GM19372 (cell line): Measurements from ENCODE around the gene WNT16.
"Not testable (repeated sequence)": the region's sequence is repeated elsewhere in the genome, so short reads cannot be mapped to it uniquely, and the experiment has no call there.

ENCODE experiments used
- ATAC-seq: cut with Tn5 transposase; IDR thresholded peaks from one replicate; pipeline ENCODE4 v1.9.1; 2021; ENCODE audit warnings: mild to moderate bottlenecking, low read depth, moderate library complexity; ENCODE audit not compliant: unreplicated experiment

Gene WNT16

DNA sequence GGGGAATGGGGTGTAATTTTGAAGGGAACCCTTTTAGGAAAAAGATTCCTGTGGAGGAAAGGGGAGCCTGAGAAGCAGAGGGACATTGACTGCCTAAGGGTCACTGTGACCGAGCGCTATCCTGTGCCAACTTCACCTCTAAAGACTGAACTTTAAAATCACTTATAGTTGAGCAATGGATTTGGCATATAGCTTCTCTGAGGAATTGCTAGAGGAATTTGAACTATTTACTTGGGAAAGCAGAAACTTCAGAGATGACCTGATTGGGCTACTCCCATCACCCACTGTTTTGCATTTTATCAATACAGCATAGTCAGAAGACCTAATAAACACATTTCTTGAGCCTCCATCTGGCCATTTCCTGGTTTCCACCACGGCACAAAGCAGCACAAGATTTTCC is 23.7 kb upstream of the WNT16 start:
- no peak for ATAC-seq

DNA sequence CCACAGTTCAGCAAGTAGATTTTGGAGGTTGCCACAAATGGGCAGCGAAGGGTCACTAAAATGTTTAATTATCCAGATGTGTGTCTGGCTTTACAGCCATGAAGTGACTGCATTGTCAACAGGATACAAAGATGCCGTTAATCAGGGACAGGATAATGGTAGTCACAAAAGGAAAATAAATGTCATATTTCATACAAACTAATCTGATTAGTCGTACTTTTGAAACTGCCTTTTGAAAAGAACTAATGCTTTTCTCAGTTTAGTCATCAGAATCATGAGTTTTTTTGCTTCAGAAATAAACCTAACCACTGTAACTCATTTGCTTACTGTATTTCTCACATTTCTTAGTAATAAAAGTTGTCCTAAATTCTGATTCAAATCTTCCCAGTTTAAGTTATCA is 22.2 kb upstream of the WNT16 start:
- ATAC-seq: no peak

DNA sequence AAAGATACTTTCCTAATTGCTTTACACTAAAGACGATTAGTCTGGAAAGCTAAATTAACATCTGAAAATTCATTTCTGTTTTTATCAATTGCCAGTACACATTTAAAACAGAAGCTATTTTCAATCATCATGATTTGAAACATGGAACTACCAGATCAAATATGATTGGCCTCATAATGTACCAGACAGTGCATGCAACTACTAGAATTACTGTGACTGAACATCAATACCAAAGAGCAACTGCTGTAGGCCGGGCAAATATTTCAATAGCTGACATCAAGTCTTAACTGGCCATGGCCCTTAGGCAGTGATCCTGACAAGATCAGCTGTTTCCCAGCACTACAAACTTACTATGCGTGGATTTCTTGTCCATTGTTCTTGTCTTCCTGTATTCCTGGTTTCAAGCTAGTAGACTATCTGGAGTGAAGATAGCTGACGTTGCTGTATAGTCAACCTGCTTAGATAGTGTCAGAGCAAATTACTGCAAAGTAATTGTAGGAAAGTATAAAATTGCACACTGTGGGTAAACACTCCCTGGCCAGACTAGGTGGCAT is 21.7 kb upstream of the WNT16 start:
- ATAC-seq: no peak

DNA sequence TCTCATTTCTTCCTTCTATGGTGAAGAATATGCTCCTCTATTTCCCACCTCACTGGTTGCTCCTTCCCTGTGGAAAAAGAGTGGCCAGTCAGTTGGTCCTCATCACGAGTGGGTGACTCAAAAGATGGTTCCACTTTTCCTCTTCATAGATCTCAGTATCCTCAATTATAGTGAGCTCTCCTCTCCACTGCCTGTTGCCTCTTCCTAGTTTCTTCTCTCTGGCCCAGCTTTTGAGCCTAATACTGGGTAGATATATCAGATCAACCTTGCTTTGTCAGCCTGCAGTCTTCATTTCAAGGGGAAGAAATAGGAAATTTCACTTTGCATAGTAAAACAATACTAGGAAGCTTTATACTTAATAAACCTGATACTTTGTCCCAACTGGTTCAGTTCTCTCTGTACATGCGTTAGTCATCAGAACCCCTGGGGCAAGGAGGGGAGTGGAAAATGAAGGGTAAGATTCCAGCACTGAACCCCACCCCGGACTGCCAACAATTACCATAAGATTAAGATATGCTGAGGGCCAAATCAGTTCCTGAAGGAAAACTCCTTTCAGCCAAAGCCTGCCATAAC is 15.5 kb upstream of the WNT16 start:
- peak; percentile 5 for ATAC-seq

DNA sequence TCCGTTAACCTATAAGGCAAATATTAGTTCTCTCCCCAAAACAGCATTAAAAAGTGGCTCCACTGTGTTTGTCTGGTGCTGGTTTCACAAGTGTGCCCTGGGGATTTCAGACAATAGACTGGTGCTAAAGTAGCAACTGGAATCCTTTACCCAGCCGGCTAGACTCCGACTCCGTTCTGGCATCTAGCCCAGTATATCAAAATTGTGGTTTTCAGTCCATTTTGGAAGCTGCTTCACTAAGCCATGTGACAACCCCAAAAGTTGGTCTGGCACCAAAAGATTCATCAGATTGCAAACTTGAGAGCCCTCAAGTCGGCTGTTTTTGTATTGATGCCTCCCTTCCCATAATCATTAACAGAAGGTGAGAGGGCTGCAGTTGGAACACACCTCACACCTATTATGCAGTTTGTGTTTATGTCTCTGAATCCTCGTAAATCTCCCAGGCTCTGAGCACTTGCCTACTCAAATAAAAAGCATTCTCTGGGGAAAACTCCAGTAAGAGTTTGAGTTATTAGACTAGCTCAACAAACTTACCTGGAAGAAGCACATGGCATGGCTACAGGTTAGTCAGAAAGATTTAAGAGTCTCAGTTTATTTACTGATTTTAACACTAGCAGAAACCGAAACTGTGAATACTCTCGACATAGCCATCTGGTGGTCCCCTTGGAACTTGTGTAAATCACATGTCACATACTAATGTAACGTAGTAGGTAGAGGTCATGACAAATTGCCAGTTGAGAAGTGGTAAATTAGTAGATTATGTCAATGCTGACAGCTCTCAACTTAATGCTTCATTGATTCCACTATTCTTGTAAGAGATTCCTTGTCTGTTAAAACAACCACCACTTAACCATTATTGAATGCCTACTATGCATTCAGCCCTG is 14.8 kb upstream of the WNT16 start:
- ATAC-seq: peak; percentile 82

DNA sequence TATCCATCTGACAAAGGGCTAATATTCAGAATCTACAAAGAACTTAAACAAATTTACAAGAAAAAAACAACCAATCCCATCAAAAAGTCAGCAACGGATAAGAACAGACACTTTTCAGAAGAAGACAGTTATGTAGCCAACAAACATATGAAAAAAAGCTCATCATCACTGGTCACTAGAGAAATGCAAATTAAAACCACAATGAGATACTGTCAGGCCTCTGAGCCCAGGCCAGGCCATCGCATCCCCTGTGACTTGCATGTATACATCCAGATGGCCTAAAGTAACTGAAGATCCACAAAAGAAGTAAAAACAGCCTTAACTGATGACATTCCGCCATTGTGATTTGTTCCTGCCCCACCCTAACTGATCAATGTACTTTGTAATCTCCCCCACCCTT is 13.6 kb upstream of the WNT16 start:
- not testable (repeated sequence) for ATAC-seq

DNA sequence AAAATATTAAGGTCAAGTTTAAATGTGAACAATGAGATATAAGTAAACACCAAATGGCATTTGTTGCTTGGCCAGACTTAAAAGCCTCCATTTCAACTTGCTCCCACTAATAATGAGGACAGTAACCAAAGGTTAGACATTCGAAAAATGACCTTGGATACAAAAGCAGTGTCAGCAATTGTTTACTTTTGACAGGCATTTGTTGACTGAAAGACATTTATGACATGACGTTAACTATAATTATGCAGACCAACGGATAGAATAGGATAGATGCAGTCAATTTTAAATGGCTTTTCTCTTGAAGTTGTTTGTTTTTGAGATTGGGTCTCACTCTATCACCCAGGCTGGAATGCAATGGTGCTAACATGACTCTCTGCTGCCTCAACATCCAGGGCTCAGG is 6.3 kb upstream of the WNT16 start:
- ATAC-seq: no peak

DNA sequence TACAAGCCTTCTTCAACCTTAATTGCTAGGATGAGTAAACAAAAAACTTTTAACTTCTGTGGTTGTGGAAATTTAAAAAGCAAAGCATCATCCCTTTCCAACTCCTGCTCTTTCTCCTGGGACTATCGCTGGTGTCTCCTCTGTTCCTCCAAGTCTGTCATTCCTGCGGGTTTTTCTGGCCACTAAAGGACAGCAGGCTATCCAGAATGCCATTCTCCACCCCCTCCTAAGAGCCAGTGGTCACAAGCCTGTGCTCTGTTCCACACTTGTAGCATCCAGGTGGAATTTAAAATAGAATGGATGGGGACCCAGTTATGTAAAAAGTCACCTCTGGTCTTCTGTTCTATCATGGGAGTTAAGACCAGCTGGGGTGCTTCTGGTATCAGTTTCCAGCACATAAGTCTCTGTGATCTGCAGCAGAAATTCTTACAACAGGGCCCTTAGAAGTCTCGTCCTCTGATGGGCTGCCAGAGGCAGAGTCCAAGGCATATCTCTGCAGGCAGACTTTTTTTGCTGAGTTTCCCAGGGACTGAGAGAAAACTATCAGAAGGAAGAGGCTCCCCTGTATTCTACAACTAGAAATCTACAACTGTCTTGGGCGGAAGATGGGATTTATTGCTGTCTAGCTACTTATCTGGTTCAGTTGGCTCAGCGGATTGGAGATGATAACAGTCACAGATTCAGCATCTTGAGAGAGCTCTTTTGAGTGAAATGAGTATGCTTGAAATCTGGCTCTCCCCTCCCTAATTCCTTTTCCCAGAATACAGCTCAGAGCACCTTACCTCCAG is 5.1 kb upstream of the WNT16 start:
- no peak for ATAC-seq

DNA sequence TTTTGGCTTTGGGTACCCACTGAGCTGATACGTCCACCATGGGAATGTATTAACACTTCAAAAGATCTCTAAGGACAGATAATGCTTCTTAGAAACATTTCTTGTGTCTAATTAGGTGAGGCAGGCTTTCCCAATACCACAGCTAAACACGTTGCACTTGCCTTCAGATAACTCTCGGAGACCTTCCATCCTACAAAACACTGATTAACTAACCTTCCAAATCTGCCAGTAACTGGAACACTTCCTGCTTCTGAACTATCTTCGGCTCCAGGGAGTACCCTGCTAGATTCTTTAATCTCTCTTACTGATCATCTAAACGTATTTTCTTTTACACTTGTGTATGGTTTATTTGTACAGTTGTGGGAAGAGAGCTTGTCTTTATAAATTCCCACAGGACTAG is 1.1 kb upstream of the WNT16 start:
- no peak for ATAC-seq

DNA sequence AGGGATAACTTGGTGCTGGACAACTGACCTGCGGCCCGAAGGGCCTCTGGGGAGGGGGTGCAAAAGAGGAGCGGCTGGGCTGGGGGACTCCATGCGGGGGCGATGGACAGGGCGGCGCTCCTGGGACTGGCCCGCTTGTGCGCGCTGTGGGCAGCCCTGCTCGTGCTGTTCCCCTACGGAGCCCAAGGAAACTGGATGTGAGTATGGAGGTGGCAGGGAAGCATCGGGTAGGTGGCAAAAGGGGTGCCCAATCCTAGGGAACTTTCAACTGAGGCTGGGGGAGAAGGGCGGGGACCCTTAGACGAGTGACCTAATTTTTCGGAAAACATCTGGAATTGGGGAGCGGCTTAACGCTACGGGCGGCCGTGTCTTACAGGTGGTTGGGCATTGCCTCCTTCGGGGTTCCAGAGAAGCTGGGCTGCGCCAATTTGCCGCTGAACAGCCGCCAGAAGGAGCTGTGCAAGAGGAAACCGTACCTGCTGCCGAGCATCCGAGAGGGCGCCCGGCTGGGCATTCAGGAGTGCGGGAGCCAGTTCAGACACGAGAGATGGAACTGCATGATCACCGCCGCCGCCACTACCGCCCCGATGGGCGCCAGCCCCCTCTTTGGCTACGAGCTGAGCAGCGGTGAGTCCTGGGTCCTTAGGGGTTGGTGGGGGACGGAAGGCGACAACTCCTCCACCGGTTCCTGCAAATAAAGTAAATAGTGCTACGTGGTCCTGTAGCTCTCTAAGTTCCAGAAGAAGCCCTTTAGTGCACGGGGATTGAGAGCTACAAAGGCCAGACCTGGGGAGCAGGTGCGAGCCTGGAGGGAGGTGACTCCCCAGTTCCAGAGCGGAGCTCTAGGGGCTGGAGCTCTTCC is 622 bp downstream of the WNT16 start:
- peak; percentile 48 for ATAC-seq

DNA sequence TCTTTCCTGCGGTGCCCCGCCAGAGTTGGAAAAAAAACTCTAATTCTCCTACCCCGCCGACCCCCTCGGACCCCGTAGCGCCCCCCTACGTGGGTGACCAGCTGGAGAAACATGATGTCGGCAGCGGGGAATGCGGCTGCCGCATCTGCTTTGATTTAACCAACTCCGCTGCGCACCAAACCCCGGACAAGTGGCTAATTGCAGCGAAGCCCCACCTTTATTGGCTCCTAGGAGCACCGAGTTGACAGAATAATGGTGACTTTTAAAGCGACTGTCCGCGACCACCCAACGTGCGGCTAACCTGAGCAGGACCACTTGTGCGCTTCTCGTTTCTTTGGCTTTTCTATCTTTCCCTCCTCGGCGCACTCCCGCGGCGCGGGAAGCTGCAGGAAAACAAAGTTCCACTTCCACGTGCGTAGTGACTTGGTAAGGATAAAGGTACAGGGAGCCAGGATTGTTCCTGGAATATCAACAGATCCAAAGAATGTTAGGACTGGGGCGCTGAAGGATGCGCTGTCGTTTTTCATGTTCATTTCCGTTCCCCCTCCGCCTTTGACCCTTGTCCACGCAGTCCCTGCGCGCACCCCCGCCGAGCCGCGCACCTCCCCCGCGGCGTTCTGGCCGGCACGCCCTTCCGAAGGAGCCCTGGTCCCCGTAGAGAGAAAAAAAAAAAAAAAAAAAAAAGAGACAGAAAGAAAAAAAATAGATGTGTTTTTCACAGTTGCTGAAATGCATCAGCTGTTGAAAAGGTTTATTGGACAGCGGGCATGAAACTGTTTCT is 1.4 kb downstream of the WNT16 start:
- ATAC-seq: peak; percentile 35

DNA sequence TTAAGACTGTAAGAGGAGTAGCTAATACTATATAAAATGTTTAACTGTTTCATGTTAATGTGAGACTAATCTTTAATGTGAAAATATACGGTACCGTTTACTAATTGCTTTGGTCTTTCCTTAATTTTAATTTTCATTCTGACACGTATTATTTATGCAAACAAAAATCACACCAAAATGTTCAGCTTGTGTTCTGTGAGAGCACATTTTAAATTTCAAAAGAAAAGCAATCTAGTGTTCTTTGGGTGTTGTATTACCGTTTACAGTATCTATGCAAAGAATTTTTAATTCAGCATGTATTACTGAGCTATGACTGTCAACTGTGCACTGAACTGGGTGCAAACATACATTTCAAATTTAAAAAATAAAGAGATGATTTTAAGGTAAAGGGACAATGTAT is 2.2 kb downstream of the WNT16 start:
- no peak for ATAC-seq

DNA sequence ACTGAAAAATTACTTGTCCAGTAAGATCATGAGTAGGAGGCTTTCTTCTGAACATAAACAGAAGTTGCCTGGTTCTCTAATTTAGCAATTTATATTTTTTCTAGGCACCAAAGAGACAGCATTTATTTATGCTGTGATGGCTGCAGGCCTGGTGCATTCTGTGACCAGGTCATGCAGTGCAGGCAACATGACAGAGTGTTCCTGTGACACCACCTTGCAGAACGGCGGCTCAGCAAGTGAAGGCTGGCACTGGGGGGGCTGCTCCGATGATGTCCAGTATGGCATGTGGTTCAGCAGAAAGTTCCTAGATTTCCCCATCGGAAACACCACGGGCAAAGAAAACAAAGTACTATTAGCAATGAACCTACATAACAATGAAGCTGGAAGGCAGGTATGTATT is 2.8 kb downstream of the WNT16 start:
- ATAC-seq: no peak

DNA sequence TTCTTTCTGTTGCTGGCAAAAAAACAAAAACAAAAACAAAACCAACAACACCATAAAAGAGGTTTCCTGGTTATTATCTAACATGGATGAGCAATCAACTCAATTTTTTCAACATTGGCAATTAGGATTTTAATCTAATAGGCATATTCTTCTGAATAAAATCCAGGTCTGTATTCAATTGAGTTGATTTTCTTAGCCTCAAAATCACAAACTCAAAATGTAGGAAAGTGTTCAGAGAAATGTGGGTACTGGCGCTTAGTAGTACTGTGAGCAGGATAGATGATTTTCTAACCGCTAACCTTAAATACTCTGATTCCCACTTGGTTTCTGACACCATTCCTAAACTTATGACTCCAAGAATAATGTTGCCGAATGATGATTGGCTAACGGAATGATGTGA is 5.6 kb downstream of the WNT16 start:
- no peak for ATAC-seq

DNA sequence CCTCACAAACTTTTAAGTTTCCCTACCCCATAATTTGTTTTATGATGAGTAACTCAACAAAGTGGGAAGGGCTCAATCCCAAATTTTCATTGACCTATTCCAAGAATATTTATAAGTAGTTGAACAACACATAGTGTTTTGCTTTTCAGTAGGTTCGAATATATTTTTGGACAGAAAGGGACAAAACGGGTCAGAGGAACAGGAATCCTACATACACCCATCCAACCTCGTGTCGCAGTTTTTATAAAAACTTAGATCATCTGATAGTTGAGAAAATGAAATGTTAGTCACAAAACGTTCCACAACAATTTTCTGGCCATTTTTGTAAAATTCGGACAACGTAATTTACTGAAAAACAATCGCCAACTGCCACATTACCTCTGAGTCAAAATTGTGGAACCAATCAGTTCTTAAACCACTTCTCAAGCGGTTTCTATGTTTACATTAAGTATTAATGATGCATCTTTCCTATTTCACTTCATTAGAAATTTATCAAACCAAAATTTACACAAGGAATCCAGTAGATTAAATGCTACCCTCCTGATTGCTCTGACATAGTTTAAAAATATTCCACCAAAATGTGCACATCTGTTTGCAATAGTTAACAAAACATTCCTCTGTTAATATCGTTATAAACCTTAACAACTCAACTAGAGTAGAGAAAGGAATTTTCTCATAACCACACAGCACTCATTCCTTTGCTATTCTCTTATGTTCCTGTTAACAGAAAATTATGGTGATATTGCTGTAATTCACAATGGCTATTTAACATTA is 6.3 kb downstream of the WNT16 start:
- no peak for ATAC-seq

DNA sequence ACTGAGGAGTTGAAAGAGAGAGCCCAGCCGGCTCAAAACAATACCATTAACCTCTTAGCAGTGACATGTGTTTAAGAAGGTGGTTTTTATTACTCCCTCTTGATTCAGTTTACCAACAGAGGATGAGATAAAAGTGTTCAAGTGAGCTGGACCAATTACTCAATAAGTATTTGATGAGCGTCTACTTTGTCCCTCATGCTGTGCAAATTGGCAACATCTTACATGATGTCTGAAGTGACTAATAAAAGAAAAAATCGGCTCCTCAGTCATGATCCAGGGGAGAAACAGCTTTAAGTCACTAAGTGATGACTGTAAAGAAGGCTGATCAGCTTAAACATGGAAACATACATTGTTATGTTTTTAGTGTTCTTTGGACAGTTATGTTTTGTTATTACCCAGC is 7.8 kb downstream of the WNT16 start:
- no peak for ATAC-seq

DNA sequence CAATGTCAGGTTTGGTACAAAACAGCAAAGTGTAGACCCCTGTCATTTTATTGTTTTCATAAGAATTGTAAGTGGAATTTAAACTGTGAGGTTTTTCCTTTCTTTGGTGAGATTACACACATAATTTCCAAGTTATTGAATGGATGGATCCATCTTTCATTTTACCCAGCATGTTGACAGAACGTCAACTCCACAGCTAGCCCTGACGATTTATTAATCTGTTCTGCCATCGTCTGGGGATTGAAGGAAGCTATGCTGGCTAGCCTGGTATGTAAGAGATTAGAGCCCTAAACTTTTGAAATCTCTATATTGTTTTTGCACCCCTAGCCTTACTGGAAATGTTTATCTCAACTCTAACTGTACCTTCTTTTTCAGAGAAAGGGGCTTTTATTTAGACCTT is 8.6 kb downstream of the WNT16 start:
- no peak for ATAC-seq

DNA sequence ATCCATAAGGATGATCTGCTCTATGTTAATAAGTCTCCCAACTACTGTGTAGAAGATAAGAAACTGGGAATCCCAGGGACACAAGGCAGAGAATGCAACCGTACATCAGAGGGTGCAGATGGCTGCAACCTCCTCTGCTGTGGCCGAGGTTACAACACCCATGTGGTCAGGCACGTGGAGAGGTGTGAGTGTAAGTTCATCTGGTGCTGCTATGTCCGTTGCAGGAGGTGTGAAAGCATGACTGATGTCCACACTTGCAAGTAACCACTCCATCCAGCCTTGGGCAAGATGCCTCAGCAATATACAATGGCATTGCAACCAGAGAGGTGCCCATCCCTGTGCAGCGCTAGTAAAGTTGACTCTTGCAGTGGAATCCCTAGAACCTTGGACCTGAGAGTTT is 10.3 kb downstream of the WNT16 start:
- ATAC-seq: no peak

DNA sequence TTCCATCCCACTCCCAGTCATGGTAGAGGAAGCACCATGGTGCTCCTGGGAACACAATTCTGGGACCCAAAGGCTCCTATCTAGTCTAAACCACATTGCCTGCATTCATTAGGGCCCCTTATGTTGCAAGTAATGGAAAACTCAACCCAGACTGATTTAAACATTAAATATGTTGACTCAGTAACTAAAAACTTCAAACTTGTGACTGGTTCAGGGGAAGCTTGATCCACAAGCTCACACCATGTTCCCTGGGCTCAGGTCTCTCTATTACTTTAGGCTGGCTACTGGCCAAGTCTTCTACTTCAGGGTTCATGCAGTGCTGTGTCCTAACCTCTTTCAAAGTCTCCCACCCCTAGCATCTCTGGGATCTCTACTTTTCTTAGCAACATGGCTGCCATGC is 13.1 kb downstream of the WNT16 start:
- no peak for ATAC-seq
